ENCODE results near the gene NCCRP1.

NCCRP1 gene

GRCh38 chr19:39165857-39166256 is 30.9 kb upstream of the NCCRP1 start:
- DNase-seq (ENCODE audit: low read depth) = no peak

GRCh38 chr19:39166571-39167391 is 30.0 kb upstream of the NCCRP1 start:
- no peak for DNase-seq (ENCODE audit: low read depth)

GRCh38 chr19:39167461-39168257 is 29.1 kb upstream of the NCCRP1 start:
- no peak for DNase-seq (ENCODE audit: low read depth)

GRCh38 chr19:39168258-39169142 is 28.3 kb upstream of the NCCRP1 start:
- no peak for DNase-seq (ENCODE audit: low read depth)

- no peak for DNase-seq (ENCODE audit: low read depth)
Observed at GRCh38 chr19:39169143-39169810, 27.5 kb upstream of the NCCRP1 start.

- DNase-seq (ENCODE audit: low read depth) = no peak
Observed at GRCh38 chr19:39170386-39171231, 26.2 kb upstream of the NCCRP1 start.

- no peak for DNase-seq (ENCODE audit: low read depth)
Observed at GRCh38 chr19:39171479-39172465, 25.0 kb upstream of the NCCRP1 start.

- DNase-seq (ENCODE audit: low read depth) = no peak
Observed at GRCh38 chr19:39172700-39173501, 23.9 kb upstream of the NCCRP1 start.

- no peak for DNase-seq (ENCODE audit: low read depth)
Observed at GRCh38 chr19:39173502-39173991, 23.2 kb upstream of the NCCRP1 start.

GRCh38 chr19:39174142-39174541 is 22.6 kb upstream of the NCCRP1 start:
- DNase-seq (ENCODE audit: low read depth) = no peak

GRCh38 chr19:39174558-39175544 is 21.9 kb upstream of the NCCRP1 start:
- no peak for DNase-seq (ENCODE audit: low read depth)

GRCh38 chr19:39175564-39175963 is 21.2 kb upstream of the NCCRP1 start:
- no peak for DNase-seq (ENCODE audit: low read depth)

- DNase-seq (ENCODE audit: low read depth) = no peak
Observed at GRCh38 chr19:39177110-39177699, 19.6 kb upstream of the NCCRP1 start.

GRCh38 chr19:39177736-39178135 is 19.0 kb upstream of the NCCRP1 start:
- DNase-seq (ENCODE audit: low read depth) = no peak

GRCh38 chr19:39178296-39179006 is 18.3 kb upstream of the NCCRP1 start:
- DNase-seq (ENCODE audit: low read depth) = no peak

GRCh38 chr19:39179754-39180153 is 17.0 kb upstream of the NCCRP1 start:
- no peak for DNase-seq (ENCODE audit: low read depth)

All from HS-27A (cell line).